ENCODE data around the gene PXK. TPM values are rescaled to one million over a fixed set of nuclear protein-coding genes. Genes with fewer than 3 reads are reported as not detected.

PXK gene
- total RNA-seq, 6 donors from 2014 or later, result 17.6 to 38.8 (median 23.2) TPM

DNA sequence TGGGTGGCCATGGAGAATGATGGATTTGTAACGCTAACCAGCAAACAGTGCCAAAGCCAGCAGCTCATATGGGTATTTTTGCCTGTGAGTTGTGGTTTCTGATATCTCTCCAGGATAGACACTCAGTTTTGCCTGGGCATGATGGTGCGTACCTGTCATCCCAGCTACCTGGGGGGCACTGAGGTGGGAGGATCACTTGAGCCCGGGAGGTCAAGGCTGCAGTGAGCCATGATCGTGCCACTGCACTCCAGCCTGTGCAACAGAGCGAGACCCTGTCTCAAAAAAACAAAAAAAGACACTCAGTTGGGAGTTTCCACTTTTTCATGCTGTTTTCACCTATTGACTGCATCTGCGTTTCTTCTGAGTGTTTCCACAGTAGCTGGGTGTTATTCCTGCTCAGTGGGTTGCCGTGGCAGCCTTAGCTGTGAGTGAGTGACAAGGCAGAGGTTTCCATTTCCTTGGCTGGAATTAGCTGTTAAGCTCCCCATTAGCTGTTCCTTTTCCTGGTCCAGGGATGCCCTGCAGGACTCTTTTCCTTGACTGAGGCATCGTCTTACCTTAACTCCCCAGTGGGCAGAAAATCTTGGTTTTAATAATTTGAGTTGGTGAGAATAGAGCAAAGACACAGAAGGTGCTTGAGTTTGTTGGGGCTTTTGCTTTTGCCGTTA lies 40.9 kb upstream of the PXK start:
- Histone ChIP-seq H3K36me3 (peaks cover 0 to 17% (median 7%) of the 10 kb centered on the region in 4 donors), H3K27me3 (no peaks in the 10 kb centered on the region), H3K4me1 (no peaks in the 10 kb centered on the region), H3K27ac (no peak overlapping the region), H3K9me3 (no peaks in the 10 kb centered on the region), H3K4me3 (no peak overlapping the region)
- DNase-seq, result no peak
- WGBS, 2 donors, result 75 to 91% methylated on average over 8 to 9 of the region's 9 CpGs
- TF ChIP-seq EP300 (IDR thresholded peaks at IDR 0.05) (no peak), POLR2A (IDR thresholded peaks at IDR 0.05) (no peak), POLR2AphosphoS5 (IDR thresholded peaks at IDR 0.05) (no peak)
- TF ChIP-seq, protein P1, sequence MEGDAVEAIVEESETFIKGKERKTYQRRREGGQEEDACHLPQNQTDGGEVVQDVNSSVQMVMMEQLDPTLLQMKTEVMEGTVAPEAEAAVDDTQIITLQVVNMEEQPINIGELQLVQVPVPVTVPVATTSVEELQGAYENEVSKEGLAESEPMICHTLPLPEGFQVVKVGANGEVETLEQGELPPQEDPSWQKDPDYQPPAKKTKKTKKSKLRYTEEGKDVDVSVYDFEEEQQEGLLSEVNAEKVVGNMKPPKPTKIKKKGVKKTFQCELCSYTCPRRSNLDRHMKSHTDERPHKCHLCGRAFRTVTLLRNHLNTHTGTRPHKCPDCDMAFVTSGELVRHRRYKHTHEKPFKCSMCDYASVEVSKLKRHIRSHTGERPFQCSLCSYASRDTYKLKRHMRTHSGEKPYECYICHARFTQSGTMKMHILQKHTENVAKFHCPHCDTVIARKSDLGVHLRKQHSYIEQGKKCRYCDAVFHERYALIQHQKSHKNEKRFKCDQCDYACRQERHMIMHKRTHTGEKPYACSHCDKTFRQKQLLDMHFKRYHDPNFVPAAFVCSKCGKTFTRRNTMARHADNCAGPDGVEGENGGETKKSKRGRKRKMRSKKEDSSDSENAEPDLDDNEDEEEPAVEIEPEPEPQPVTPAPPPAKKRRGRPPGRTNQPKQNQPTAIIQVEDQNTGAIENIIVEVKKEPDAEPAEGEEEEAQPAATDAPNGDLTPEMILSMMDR (IDR thresholded peaks at IDR 0.05), result no peak
- ATAC-seq (ENCODE audit: low FRiP score in 2 of 2), result no peak

DNA sequence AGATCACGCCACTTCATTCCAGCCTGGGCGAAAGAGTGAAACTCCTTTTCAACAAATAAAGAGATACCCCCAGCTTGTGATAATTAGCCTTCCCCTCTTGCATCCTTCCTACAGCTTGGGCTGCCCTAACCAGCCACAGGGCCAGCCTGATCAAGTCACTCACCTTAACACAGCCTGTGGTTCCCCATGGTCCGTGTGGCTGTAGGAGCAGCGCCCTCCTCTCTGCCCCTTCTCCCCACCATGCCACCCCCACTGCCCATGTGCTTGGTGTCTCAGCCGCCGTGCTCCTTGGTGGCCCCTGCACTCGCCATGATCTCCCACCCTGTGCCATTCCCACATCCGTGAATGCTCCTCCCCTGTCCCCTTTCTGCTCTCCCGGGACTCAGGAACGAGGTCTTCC lies 39.8 kb upstream of the PXK start:
- Histone ChIP-seq H3K36me3 (peaks cover 0 to 9% (median 3%) of the 10 kb centered on the region in 4 donors), H3K4me1 (no peaks in the 10 kb centered on the region), H3K4me3 (no peak overlapping the region), H3K9me3 (no peaks in the 10 kb centered on the region), H3K27me3 (no peaks in the 10 kb centered on the region), H3K27ac (no peak overlapping the region)
- WGBS, 2 donors, result 87 to 94% methylated on average over 10 of the region's 10 CpGs
- DNase-seq (no peak), ATAC-seq (ENCODE audit: low FRiP score in 2 of 2) (peak in 1 of 2 donors; percentile 63)
- TF ChIP-seq, protein P1 (IDR thresholded peaks at IDR 0.05), result no peak
- TF ChIP-seq POLR2A (IDR thresholded peaks at IDR 0.05), result no peak
- TF ChIP-seq POLR2AphosphoS5 (IDR thresholded peaks at IDR 0.05), result no peak
- no peak for TF ChIP-seq EP300 (IDR thresholded peaks at IDR 0.05)

DNA sequence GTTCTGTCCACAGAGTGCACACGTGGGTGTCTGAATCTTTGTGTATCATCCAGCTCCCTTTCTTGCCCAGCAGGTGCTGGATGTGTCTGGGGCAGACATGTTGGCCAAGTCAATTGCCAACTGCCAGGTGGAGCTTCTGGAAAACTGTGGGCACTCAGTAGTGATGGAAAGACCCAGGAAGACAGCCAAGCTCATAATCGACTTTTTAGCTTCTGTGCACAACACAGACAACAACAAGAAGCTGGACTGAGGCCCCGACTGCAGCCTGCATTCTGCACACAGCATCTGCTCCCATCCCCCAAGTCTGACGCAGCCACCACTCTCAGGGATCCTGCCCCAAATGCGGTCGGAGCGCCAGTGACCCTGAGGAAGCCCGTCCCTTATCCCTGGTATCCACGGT lies 39.2 kb upstream of the PXK start:
- 83 to 89% methylated on average over 4 to 9 of the region's 9 CpGs for WGBS, 2 donors
- no peaks in the 10 kb centered on the region for H3K4me1 ChIP-seq
- no peak for DNase-seq
- no peak overlapping the region for H3K4me3 ChIP-seq
- no peaks in the 10 kb centered on the region for H3K9me3 ChIP-seq
- H3K27me3 ChIP-seq, result no peaks in the 10 kb centered on the region
- no peak for ATAC-seq (ENCODE audit: low FRiP score in 2 of 2)
- H3K36me3 ChIP-seq, result peaks cover 0 to 6% (median 2%) of the 10 kb centered on the region in 4 donors
- no peak for TF ChIP-seq POLR2A (IDR thresholded peaks at IDR 0.05)
- TF ChIP-seq, protein P1 (IDR thresholded peaks at IDR 0.05), result no peak
- H3K27ac ChIP-seq, result no peak overlapping the region

DNA sequence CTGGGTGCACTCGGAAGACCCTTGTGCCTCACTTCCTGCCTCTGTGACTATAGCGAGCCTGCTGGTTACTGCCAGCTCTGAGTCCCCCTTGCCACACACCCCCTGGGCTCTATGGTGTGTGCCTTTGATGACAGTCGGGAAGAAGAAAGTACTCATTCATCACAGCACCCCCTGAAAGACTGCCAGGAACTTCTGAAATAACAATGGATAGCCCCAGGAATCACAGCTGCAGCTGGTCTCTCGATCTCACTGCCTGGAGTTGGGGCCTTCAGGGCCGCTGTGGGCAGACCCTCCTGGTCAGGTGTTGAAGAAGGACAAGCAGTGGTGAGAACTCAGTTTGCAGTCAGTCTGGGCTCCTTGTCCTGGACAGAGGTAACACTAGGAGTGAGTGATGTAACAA lies 36.4 kb upstream of the PXK start:
- ATAC-seq (ENCODE audit: low FRiP score in 2 of 2), result peak in 1 of 2 donors; percentile 7
- Histone ChIP-seq H3K36me3 (peaks cover 0 to 6% (median 2%) of the 10 kb centered on the region in 4 donors), H3K27ac (no peak overlapping the region), H3K4me3 (no peak overlapping the region), H3K4me1 (no peaks in the 10 kb centered on the region), H3K27me3 (no peaks in the 10 kb centered on the region), H3K9me3 (no peaks in the 10 kb centered on the region)
- no peak for TF ChIP-seq EP300 (IDR thresholded peaks at IDR 0.05)
- TF ChIP-seq, protein P1 (IDR thresholded peaks at IDR 0.05), result no peak
- TF ChIP-seq POLR2AphosphoS5 (IDR thresholded peaks at IDR 0.05), result no peak
- TF ChIP-seq POLR2A (IDR thresholded peaks at IDR 0.05), result no peak
- 65 to 73% methylated on average over 4 to 5 of the region's 5 CpGs for WGBS, 2 donors
- no peak for DNase-seq

DNA sequence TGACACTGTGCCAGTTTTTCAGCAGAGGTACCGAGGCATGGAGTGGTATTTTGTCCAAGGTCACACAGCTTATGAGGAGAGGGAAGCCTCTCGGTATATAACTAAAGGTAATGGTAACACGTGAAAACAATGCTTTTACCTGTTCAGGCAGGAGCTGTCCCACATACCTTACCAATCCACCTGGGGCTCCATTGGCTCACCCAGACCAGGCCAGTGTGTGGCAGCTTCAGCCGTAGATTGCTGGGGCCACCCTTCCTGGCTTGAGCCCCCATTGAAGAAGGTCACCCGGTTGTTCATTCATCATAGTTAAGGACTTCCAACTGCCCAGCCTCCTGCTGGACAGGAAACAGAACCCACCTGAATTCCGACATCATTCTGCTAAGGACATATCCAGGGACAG lies 35.8 kb upstream of the PXK start:
- Histone ChIP-seq H3K27ac (no peak overlapping the region), H3K27me3 (no peaks in the 10 kb centered on the region), H3K36me3 (peaks cover 0 to 6% (median 2%) of the 10 kb centered on the region in 4 donors), H3K9me3 (no peaks in the 10 kb centered on the region), H3K4me3 (no peak overlapping the region), H3K4me1 (no peaks in the 10 kb centered on the region)
- 82 to 87% methylated on average over 5 to 6 of the region's 6 CpGs for WGBS, 2 donors
- no peak for TF ChIP-seq POLR2AphosphoS5 (IDR thresholded peaks at IDR 0.05)
- TF ChIP-seq, protein P1 (IDR thresholded peaks at IDR 0.05), result no peak
- DNase-seq (no peak), ATAC-seq (ENCODE audit: low FRiP score in 2 of 2) (no peak)
